HepG2 (cell line): ENCODE results near the gene RAP1GAP2. TPM values are rescaled to one million over a fixed set of nuclear protein-coding genes. Genes with fewer than 3 reads are reported as not detected.

Experiments used
- CC2D1A ChIP-seq: sonication (generic); formaldehyde crosslinking; IDR thresholded peaks from 2 replicates; pipeline ENCODE4 v1.8.1; 2023; ENCODE audit warnings: mild to moderate bottlenecking, missing genetic modification reagents
- CEBPG ChIP-seq: IDR thresholded peaks from 2 replicates; pipeline ENCODE4 v1.6.1; 2016
- HDAC2 ChIP-seq: sonication (generic); formaldehyde crosslinking; IDR thresholded peaks from 2 replicates; pipeline ENCODE4 v1.4.0; 2020; ENCODE audit warnings: missing genetic modification reagents
- HNF4G ChIP-seq, 2 experiments: sonication (generic) in 1 of 2; formaldehyde crosslinking in 1 of 2; IDR thresholded peaks; 2 replicates each; pipeline versions ENCODE4 v1.4.0 to v1.6.1; 2011 to 2020; ENCODE audit warnings: borderline replicate concordance in 2 of 2, low read depth in 2 of 2, mild to moderate bottlenecking in 2 of 2, low read length in 1 of 2, missing genetic modification reagents in 1 of 2, moderate library complexity in 1 of 2
- KDM4B ChIP-seq: sonication (generic); formaldehyde crosslinking; IDR thresholded peaks from 2 replicates; pipeline ENCODE4 v1.4.0; 2020; ENCODE audit warnings: missing genetic modification reagents
- MATR3 ChIP-seq: sonication (generic); formaldehyde crosslinking; IDR thresholded peaks from 2 replicates; pipeline ENCODE4 v1.4.0; 2020; ENCODE audit warnings: missing genetic modification reagents
- PPARG ChIP-seq: conservative IDR thresholded peaks from 2 replicates; pipeline ENCODE4 v1.6.1; 2016; ENCODE audit warnings: missing biosample characterization, missing genetic modification reagents
- RFXAP ChIP-seq: sonication (generic); formaldehyde crosslinking; IDR thresholded peaks from 2 replicates; pipeline ENCODE4 v1.4.0; 2020; ENCODE audit warnings: missing genetic modification reagents, borderline replicate concordance
- SMARCE1 ChIP-seq: fragments of 450-650 bp; IDR thresholded peaks from 2 replicates; pipeline ENCODE4 v1.6.1; 2017; ENCODE audit warnings: borderline replicate concordance
- U2AF2 ChIP-seq: fragments of 200-400 bp; formaldehyde crosslinking; IDR thresholded peaks from 2 replicates; pipeline ENCODE4 v1.6.1; 2017; ENCODE audit warnings: low read depth, mild to moderate bottlenecking, low read length
- ZFP36 ChIP-seq: fragments of 150-350 bp; IDR thresholded peaks from 2 replicates; pipeline ENCODE4 v1.6.1; 2018; ENCODE audit warnings: borderline replicate concordance, low read length, low read depth; ENCODE audit not compliant: partially characterized antibody
- ZNF207 ChIP-seq: fragments of 450-650 bp; IDR thresholded peaks from 2 replicates; pipeline ENCODE4 v1.6.1; 2016; ENCODE audit warnings: antibody characterized with exemption, borderline replicate concordance
- ZNF224 ChIP-seq: sonication (generic); formaldehyde crosslinking; IDR thresholded peaks from 2 replicates; pipeline ENCODE4 v1.5.0; 2020; ENCODE audit warnings: mild to moderate bottlenecking, missing genetic modification reagents
- ZNF251 ChIP-seq: sonication (generic); formaldehyde crosslinking; IDR thresholded peaks from 2 replicates; pipeline ENCODE4 v1.9.0; 2021; ENCODE audit warnings: mild to moderate bottlenecking, missing genetic modification reagents
- ZNF296 ChIP-seq: sonication (generic); formaldehyde crosslinking; conservative IDR thresholded peaks from 2 replicates; pipeline ENCODE4 v1.5.0; 2020; ENCODE audit warnings: mild to moderate bottlenecking, missing genetic modification reagents
- ZSCAN25 ChIP-seq: sonication (generic); formaldehyde crosslinking; IDR thresholded peaks from 2 replicates; pipeline ENCODE4 v1.8.0; 2022; ENCODE audit warnings: mild to moderate bottlenecking, missing genetic modification reagents
- polyA plus RNA-seq, 8 experiments: library from polyadenylated mRNA; depleted of rRNA in 3 of 8; stranded (reverse) in 7 of 8; unstranded in 1 of 8; fragments of >200 nt; fragmentation: Illumina TruSeq in 4 of 8; extraction: Trizol in 4 of 8; gene quantifications; 2 replicates each; pipeline versions ENCODE4 v1.2.1 to v1.2.3, GENCODE V29; 2011 to 2016; ENCODE audit warnings: low read depth in 4 of 8, missing spikeins in 1 of 8, mixed read lengths in 1 of 8; ENCODE audit not compliant: insufficient read depth in 1 of 8
- total RNA-seq, 5 experiments: library from RNA; depleted of rRNA; stranded (reverse); fragments of >200 nt; fragmentation: Illumina TruSeq; extraction: Trizol; gene quantifications; 2 replicates each; pipeline ENCODE4 v1.2.3, GENCODE V29; 2016; ENCODE audit warnings: low read depth in 1 of 5
- TF ChIP-seq, protein P1 (sequence below): sonication (generic); formaldehyde crosslinking; IDR thresholded peaks from 2 replicates; pipeline ENCODE4 v1.4.0; 2020; ENCODE audit warnings: missing genetic modification reagents, low read depth, mild to moderate bottlenecking, borderline replicate concordance
- TF ChIP-seq, protein P2 (sequence below): sonication (generic); formaldehyde crosslinking; IDR thresholded peaks from 2 replicates; pipeline ENCODE4 v1.8.0; 2022; ENCODE audit warnings: missing genetic modification reagents, mild to moderate bottlenecking, inconsistent platforms, borderline replicate concordance
- TF ChIP-seq, protein P3 (sequence below): sonication (generic); formaldehyde crosslinking; IDR thresholded peaks from 2 replicates; pipeline ENCODE4 v1.5.0; 2020; ENCODE audit warnings: missing genetic modification reagents
- TF ChIP-seq, protein P4 (sequence below): sonication (generic); formaldehyde crosslinking; IDR thresholded peaks from 2 replicates; pipeline ENCODE4 v1.4.0; 2020; ENCODE audit warnings: missing genetic modification reagents
- TF ChIP-seq, protein P5 (sequence below): sonication (generic); formaldehyde crosslinking; conservative IDR thresholded peaks from 2 replicates; pipeline ENCODE4 v1.4.0; 2020; ENCODE audit warnings: missing genetic modification reagents

Gene RAP1GAP2
- total and polyA plus RNA-seq, 2 of the 13 experiments (the other 11 are each of a cell fraction or from before 2014, with no cell fraction given), result 10.9 to 12.0 TPM

DNA sequence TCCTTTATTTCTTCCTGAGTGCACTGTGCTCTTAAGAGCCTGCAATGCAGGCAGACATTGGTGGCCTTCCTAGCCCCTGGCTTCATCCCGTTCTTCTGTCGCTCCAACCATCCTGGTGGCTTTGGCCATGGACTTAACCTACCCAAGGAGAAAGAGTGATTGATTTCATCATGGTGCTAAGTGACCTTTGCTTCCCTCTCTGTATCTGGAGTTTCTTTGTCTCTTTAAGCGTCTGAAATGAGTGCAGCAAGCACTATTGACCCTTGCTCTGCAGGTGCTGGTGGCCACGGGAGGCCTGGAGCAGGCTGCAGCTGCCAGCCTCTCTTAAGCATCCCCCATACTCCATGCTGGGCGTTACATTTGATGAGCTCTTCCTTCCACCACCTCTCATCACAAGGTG lies 60.5 kb downstream of the RAP1GAP2 start (continued):
- TF ChIP-seq, protein P1, sequence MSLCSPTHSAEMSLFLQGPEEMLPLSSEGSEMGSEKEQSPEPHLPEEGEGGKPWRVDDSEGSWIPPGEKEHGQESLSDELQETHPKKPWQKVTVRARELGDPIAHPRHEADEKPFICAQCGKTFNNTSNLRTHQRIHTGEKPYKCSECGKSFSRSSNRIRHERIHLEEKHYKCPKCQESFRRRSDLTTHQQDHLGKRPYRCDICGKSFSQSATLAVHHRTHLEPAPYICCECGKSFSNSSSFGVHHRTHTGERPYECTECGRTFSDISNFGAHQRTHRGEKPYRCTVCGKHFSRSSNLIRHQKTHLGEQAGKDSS (CRISPR knock-in tag), result no peak
- TF ChIP-seq ZNF207, result no peak
- TF ChIP-seq U2AF2, result no peak
- no peak for TF ChIP-seq ZNF296 (CRISPR knock-in tag)
- no peak for TF ChIP-seq HDAC2 (CRISPR knock-in tag)
- TF ChIP-seq, protein P2, sequence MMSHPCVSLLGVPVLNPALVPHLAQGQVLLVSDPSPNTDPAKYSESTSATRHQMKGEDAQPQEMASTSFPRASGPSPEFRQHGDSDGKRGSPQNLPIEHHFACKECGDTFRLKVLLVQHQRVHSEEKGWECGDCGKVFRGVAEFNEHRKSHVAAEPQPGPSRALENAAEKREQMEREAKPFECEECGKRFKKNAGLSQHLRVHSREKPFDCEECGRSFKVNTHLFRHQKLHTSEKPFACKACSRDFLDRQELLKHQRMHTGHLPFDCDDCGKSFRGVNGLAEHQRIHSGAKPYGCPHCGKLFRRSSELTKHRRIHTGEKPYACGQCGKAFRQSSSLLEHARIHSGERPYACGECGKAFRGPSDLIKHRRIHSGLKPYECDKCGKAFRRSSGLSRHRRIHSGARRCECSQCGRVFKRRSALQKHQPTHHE (CRISPR knock-in tag), result no peak
- no peak for TF ChIP-seq ZNF251 (CRISPR knock-in tag)
- TF ChIP-seq, protein P3, sequence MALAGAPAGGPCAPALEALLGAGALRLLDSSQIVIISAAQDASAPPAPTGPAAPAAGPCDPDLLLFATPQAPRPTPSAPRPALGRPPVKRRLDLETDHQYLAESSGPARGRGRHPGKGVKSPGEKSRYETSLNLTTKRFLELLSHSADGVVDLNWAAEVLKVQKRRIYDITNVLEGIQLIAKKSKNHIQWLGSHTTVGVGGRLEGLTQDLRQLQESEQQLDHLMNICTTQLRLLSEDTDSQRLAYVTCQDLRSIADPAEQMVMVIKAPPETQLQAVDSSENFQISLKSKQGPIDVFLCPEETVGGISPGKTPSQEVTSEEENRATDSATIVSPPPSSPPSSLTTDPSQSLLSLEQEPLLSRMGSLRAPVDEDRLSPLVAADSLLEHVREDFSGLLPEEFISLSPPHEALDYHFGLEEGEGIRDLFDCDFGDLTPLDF (CRISPR knock-in tag), result no peak
- no peak for TF ChIP-seq ZFP36
- peak; percentile 15; the same call in 1 of the 2 replicates for TF ChIP-seq CEBPG (CRISPR knock-in tag)
- no peak for TF ChIP-seq MATR3 (CRISPR knock-in tag)
- no peak for TF ChIP-seq PPARG
- TF ChIP-seq, protein P4, sequence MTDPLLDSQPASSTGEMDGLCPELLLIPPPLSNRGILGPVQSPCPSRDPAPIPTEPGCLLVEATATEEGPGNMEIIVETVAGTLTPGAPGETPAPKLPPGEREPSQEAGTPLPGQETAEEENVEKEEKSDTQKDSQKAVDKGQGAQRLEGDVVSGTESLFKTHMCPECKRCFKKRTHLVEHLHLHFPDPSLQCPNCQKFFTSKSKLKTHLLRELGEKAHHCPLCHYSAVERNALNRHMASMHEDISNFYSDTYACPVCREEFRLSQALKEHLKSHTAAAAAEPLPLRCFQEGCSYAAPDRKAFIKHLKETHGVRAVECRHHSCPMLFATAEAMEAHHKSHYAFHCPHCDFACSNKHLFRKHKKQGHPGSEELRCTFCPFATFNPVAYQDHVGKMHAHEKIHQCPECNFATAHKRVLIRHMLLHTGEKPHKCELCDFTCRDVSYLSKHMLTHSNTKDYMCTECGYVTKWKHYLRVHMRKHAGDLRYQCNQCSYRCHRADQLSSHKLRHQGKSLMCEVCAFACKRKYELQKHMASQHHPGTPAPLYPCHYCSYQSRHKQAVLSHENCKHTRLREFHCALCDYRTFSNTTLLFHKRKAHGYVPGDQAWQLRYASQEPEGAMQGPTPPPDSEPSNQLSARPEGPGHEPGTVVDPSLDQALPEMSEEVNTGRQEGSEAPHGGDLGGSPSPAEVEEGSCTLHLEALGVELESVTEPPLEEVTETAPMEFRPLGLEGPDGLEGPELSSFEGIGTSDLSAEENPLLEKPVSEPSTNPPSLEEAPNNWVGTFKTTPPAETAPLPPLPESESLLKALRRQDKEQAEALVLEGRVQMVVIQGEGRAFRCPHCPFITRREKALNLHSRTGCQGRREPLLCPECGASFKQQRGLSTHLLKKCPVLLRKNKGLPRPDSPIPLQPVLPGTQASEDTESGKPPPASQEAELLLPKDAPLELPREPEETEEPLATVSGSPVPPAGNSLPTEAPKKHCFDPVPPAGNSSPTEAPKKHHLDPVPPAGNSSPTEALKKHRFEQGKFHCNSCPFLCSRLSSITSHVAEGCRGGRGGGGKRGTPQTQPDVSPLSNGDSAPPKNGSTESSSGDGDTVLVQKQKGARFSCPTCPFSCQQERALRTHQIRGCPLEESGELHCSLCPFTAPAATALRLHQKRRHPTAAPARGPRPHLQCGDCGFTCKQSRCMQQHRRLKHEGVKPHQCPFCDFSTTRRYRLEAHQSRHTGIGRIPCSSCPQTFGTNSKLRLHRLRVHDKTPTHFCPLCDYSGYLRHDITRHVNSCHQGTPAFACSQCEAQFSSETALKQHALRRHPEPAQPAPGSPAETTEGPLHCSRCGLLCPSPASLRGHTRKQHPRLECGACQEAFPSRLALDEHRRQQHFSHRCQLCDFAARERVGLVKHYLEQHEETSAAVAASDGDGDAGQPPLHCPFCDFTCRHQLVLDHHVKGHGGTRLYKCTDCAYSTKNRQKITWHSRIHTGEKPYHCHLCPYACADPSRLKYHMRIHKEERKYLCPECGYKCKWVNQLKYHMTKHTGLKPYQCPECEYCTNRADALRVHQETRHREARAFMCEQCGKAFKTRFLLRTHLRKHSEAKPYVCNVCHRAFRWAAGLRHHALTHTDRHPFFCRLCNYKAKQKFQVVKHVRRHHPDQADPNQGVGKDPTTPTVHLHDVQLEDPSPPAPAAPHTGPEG (CRISPR knock-in tag), result no peak
- no peak for TF ChIP-seq ZSCAN25 (CRISPR knock-in tag)
- TF ChIP-seq HNF4G (IDR thresholded peaks at IDR 0.05; ENCODE audit: borderline replicate concordance, low read depth, low read length), result peak; percentile 41; the same call in 1 of the 2 replicates
- TF ChIP-seq HNF4G (CRISPR knock-in tag; IDR thresholded peaks at IDR 0.05; ENCODE audit: borderline replicate concordance, low read depth), result no peak
- no peak for TF ChIP-seq RFXAP
- no peak for TF ChIP-seq KDM4B
- no peak for TF ChIP-seq CC2D1A (CRISPR knock-in tag)
- TF ChIP-seq SMARCE1, result no peak
- TF ChIP-seq ZNF224 (CRISPR knock-in tag), result no peak
- TF ChIP-seq, protein P5, sequence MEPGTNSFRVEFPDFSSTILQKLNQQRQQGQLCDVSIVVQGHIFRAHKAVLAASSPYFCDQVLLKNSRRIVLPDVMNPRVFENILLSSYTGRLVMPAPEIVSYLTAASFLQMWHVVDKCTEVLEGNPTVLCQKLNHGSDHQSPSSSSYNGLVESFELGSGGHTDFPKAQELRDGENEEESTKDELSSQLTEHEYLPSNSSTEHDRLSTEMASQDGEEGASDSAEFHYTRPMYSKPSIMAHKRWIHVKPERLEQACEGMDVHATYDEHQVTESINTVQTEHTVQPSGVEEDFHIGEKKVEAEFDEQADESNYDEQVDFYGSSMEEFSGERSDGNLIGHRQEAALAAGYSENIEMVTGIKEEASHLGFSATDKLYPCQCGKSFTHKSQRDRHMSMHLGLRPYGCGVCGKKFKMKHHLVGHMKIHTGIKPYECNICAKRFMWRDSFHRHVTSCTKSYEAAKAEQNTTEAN (CRISPR knock-in tag), result no peak
